ENCODE results near the gene GIT1.

DNA sequence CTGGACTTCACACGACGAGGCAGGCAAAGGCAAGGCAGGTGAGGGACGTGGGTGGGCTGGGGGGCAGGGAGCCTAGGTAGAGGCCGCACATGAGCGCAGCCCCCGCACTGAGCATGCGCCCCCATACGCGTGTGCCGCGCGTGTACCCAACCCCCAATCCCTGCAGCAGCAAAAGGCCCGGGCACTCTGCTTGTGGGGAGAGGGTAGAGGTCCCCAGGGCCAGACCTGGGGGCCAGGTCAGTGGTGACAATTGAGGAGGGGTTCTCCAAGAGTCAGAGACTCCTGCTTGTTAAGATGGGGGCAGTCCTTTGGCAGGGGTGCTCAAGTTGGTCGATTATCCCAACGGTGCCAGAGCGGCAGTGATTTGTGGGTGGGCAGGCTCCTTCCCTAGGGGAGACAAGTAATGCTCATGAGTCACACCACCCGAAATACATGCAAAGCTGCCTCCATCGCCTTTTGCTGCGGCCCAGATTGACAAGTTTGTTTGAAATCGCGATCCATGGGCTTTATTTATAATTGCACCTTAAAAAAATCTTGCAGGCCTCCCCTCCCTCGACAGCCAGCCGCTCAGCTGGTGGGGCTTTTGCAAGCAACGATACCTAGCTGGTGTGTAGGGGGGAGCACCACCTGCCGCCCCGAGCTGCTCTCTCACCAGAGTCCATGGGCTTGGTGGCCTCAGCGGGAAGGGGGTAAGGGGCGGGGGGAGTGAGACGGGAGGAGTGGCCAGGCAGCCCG is 1.1 kb upstream of the GIT1 start:
- TF ChIP-seq, protein P1, sequence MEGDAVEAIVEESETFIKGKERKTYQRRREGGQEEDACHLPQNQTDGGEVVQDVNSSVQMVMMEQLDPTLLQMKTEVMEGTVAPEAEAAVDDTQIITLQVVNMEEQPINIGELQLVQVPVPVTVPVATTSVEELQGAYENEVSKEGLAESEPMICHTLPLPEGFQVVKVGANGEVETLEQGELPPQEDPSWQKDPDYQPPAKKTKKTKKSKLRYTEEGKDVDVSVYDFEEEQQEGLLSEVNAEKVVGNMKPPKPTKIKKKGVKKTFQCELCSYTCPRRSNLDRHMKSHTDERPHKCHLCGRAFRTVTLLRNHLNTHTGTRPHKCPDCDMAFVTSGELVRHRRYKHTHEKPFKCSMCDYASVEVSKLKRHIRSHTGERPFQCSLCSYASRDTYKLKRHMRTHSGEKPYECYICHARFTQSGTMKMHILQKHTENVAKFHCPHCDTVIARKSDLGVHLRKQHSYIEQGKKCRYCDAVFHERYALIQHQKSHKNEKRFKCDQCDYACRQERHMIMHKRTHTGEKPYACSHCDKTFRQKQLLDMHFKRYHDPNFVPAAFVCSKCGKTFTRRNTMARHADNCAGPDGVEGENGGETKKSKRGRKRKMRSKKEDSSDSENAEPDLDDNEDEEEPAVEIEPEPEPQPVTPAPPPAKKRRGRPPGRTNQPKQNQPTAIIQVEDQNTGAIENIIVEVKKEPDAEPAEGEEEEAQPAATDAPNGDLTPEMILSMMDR (IDR thresholded peaks at IDR 0.05; ENCODE audit: poor library complexity, severe bottlenecking) = no peak
- no peak for TF ChIP-seq EP300 (conservative IDR thresholded peaks at IDR 0.05; ENCODE audit: poor library complexity, severe bottlenecking)
- TF ChIP-seq EZH2 (IDR thresholded peaks at IDR 0.05; ENCODE audit: borderline replicate concordance, insufficient read depth, low read length, poor library complexity, severe bottlenecking) = no peak
- TF ChIP-seq POLR2AphosphoS5 (IDR thresholded peaks at IDR 0.05) = no peak
- no peak for TF ChIP-seq RAD21 (conservative IDR thresholded peaks at IDR 0.05)
- TF ChIP-seq MXI1 (conservative IDR thresholded peaks at IDR 0.05; ENCODE audit: poor library complexity, severe bottlenecking) = no peak
- TF ChIP-seq, protein P2, sequence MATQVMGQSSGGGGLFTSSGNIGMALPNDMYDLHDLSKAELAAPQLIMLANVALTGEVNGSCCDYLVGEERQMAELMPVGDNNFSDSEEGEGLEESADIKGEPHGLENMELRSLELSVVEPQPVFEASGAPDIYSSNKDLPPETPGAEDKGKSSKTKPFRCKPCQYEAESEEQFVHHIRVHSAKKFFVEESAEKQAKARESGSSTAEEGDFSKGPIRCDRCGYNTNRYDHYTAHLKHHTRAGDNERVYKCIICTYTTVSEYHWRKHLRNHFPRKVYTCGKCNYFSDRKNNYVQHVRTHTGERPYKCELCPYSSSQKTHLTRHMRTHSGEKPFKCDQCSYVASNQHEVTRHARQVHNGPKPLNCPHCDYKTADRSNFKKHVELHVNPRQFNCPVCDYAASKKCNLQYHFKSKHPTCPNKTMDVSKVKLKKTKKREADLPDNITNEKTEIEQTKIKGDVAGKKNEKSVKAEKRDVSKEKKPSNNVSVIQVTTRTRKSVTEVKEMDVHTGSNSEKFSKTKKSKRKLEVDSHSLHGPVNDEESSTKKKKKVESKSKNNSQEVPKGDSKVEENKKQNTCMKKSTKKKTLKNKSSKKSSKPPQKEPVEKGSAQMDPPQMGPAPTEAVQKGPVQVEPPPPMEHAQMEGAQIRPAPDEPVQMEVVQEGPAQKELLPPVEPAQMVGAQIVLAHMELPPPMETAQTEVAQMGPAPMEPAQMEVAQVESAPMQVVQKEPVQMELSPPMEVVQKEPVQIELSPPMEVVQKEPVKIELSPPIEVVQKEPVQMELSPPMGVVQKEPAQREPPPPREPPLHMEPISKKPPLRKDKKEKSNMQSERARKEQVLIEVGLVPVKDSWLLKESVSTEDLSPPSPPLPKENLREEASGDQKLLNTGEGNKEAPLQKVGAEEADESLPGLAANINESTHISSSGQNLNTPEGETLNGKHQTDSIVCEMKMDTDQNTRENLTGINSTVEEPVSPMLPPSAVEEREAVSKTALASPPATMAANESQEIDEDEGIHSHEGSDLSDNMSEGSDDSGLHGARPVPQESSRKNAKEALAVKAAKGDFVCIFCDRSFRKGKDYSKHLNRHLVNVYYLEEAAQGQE (IDR thresholded peaks at IDR 0.05; ENCODE audit: borderline replicate concordance) = no peak
- no peak for TF ChIP-seq TAF1 (IDR thresholded peaks at IDR 0.05; ENCODE audit: low read depth)
- no peak for TF ChIP-seq SMC3 (conservative IDR thresholded peaks at IDR 0.05; ENCODE audit: poor library complexity)

Measured in neural cell (in vitro differentiated cells).